Activated naive CD8-positive, alpha-beta T cell treated with anti-CD3 and anti-CD28 coated beads, Interleukin-2, amount 10 ng/mL, durations not matched to agents 7 days and 5 days (primary cell): ENCODE data around the gene NDUFV3. TPM values are rescaled to one million over a fixed set of nuclear protein-coding genes. Genes with fewer than 3 reads are reported as not detected.
"Not testable (repeated sequence)": the region's sequence is repeated elsewhere in the genome, so short reads cannot be mapped to it uniquely, and the experiment has no call there.

Experiments
- ATAC-seq: fragments of 150-1000 bp; cut with Tn5 transposase; one replicate; pipeline ENCODE4 v1.10.0; 2021; ENCODE audit warnings: low read depth, moderate library complexity
- POLR2A ChIA-PET: fragments of 350-600 bp; sonication (Branson Sonifier 250); formaldehyde crosslinking; loops from one replicate; lab custom pipeline; 2021; ENCODE audit warnings: antibody characterized with exemption; lab: Charles Lee
- DNase-seq: peaks from one replicate; pipeline ENCODE4 v3.0.0; 2021
- H3K27ac Mint-ChIP-seq: one replicate; pipeline ENCODE4 v1.8.0; 2022; ENCODE audit warnings: mild to moderate bottlenecking, mixed read lengths
- H3K27me3 Mint-ChIP-seq: one replicate; pipeline ENCODE4 v1.8.0; 2022; ENCODE audit warnings: mild to moderate bottlenecking, moderate library complexity, mixed read lengths
- H3K36me3 Mint-ChIP-seq: one replicate; pipeline ENCODE4 v1.8.0; 2021; ENCODE audit warnings: mild to moderate bottlenecking, mixed read lengths
- H3K4me1 Mint-ChIP-seq: one replicate; pipeline ENCODE4 v1.8.0; 2021; ENCODE audit warnings: mixed read lengths
- H3K4me3 Mint-ChIP-seq: one replicate; pipeline ENCODE4 v1.8.0; 2022; ENCODE audit warnings: mild to moderate bottlenecking, moderate library complexity, mixed read lengths
- H3K9me3 Mint-ChIP-seq: one replicate; pipeline ENCODE4 v1.8.0; 2021; ENCODE audit warnings: mixed read lengths
- total RNA-seq, 2 experiments: library from RNA; stranded (reverse); gene quantifications; one replicate each; pipeline ENCODE4 v1.2.3, GENCODE V29; 2021

NDUFV3 gene
- total RNA-seq, 2 experiments from 2014 or later: 27.1 to 30.5 TPM

- Mint-ChIP-seq H3K27ac (peak overlapping the region; percentile 92), H3K4me1 (peaks cover 17% of the 10 kb centered on the region), H3K9me3 (no peaks in the 10 kb centered on the region), H3K36me3 (no peaks in the 10 kb centered on the region), H3K4me3 (peak overlapping the region; percentile 78), H3K27me3 (no peaks in the 10 kb centered on the region)
- POLR2A ChIA-PET: no interaction called here
- no peak for DNase-seq
- no peak for ATAC-seq
These were observed 31.3 kb downstream of the NDUFV3 start for GRCh38 chr21:42924433-42924751.

- Mint-ChIP-seq H3K27me3 (no peaks in the 10 kb centered on the region), H3K27ac (peak within 1 kb of the TSS; percentile 92), H3K4me3 (peak within 1 kb of the TSS; percentile 78), H3K4me1 (peaks cover 17% of the 10 kb centered on the region), H3K9me3 (no peaks in the 10 kb centered on the region), H3K36me3 (no peaks in the 10 kb centered on the region)
- ATAC-seq (no peak), DNase-seq (no peak)
- POLR2A ChIA-PET: no interaction called here
These were observed 32.2 kb downstream of the NDUFV3 start, which contains the start of gene ERVH48-1 for GRCh38 chr21:42925114-42925926. TSS of gene ERVH48-1 (minus strand) at chr21:42925630. CDS start at chr21:42919006, 6,624 bp downstream.

- not testable (repeated sequence) for H3K27me3 Mint-ChIP-seq, H3K36me3 Mint-ChIP-seq, H3K27ac Mint-ChIP-seq, DNase-seq, H3K4me3 Mint-ChIP-seq, H3K9me3 Mint-ChIP-seq, ATAC-seq
- H3K4me1 Mint-ChIP-seq: peaks cover 17% of the 10 kb centered on the region
- POLR2A ChIA-PET: interaction anchor here (0.6 kb wide), 1 partner anchor 61 kb away, joined by 3 read pairs; no protein-coding TSS in a partner anchor
These were observed 34.5 kb downstream of the NDUFV3 start for GRCh38 chr21:42927474-42928200.

- H3K36me3 Mint-ChIP-seq: no peaks in the 10 kb centered on the region
- H3K27ac Mint-ChIP-seq: no peak overlapping the region
- POLR2A ChIA-PET: interaction anchor here (1.6 kb wide), 1 partner anchor 36 kb away, joined by 3 read pairs; the partner anchor contains the start of gene NDUFV3
- H3K4me3 Mint-ChIP-seq: no peak overlapping the region
- no peak for DNase-seq
- H3K9me3 Mint-ChIP-seq: no peaks in the 10 kb centered on the region
- H3K27me3 Mint-ChIP-seq: no peaks in the 10 kb centered on the region
- no peak for ATAC-seq
- H3K4me1 Mint-ChIP-seq: peaks cover 8% of the 10 kb centered on the region
These were observed 36.9 kb downstream of the NDUFV3 start for GRCh38 chr21:42929969-42930368.

GRCh38 chr21:42931560-42932235 is 38.6 kb downstream of the NDUFV3 start:
- no peak overlapping the region for H3K4me3 Mint-ChIP-seq
- POLR2A ChIA-PET: no interaction called here
- DNase-seq (no peak), ATAC-seq (no peak)
- no peaks in the 10 kb centered on the region for H3K27me3 Mint-ChIP-seq
- H3K4me1 Mint-ChIP-seq: peaks cover 5% of the 10 kb centered on the region
- no peaks in the 10 kb centered on the region for H3K9me3 Mint-ChIP-seq
- no peaks in the 10 kb centered on the region for H3K36me3 Mint-ChIP-seq
- no peak overlapping the region for H3K27ac Mint-ChIP-seq

- H3K4me1 Mint-ChIP-seq, POLR2A ChIA-PET, H3K36me3 Mint-ChIP-seq, H3K27ac Mint-ChIP-seq, H3K4me3 Mint-ChIP-seq, H3K9me3 Mint-ChIP-seq, ATAC-seq, H3K27me3 Mint-ChIP-seq, DNase-seq: not testable (repeated sequence)
These were observed 39.4 kb downstream of the NDUFV3 start for GRCh38 chr21:42932378-42933136.

- H3K27me3 Mint-ChIP-seq, H3K4me1 Mint-ChIP-seq, H3K36me3 Mint-ChIP-seq, H3K27ac Mint-ChIP-seq, H3K9me3 Mint-ChIP-seq, ATAC-seq, H3K4me3 Mint-ChIP-seq, POLR2A ChIA-PET, DNase-seq: not testable (repeated sequence)
These were observed 40.2 kb downstream of the NDUFV3 start for GRCh38 chr21:42933137-42933970.

GRCh38 chr21:42933973-42934372 is 40.9 kb downstream of the NDUFV3 start:
- H3K4me1 Mint-ChIP-seq, ATAC-seq, H3K9me3 Mint-ChIP-seq, DNase-seq, H3K4me3 Mint-ChIP-seq, H3K27ac Mint-ChIP-seq, H3K36me3 Mint-ChIP-seq, H3K27me3 Mint-ChIP-seq, POLR2A ChIA-PET: not testable (repeated sequence)

GRCh38 chr21:42936360-42936759 is 43.3 kb downstream of the NDUFV3 start:
- POLR2A ChIA-PET, H3K4me3 Mint-ChIP-seq, H3K27ac Mint-ChIP-seq, ATAC-seq, H3K27me3 Mint-ChIP-seq, DNase-seq, H3K4me1 Mint-ChIP-seq, H3K36me3 Mint-ChIP-seq, H3K9me3 Mint-ChIP-seq: not testable (repeated sequence)

- H3K27ac Mint-ChIP-seq, DNase-seq, H3K4me1 Mint-ChIP-seq, H3K4me3 Mint-ChIP-seq, H3K9me3 Mint-ChIP-seq, H3K27me3 Mint-ChIP-seq, H3K36me3 Mint-ChIP-seq, ATAC-seq, POLR2A ChIA-PET: not testable (repeated sequence)
These were observed 44.2 kb downstream of the NDUFV3 start for GRCh38 chr21:42937034-42937940.

- no peaks in the 10 kb centered on the region for H3K27me3 Mint-ChIP-seq
- no peak for ATAC-seq
- POLR2A ChIA-PET: no interaction called here
- no peaks in the 10 kb centered on the region for H3K9me3 Mint-ChIP-seq
- H3K36me3 Mint-ChIP-seq: no peaks in the 10 kb centered on the region
- H3K4me3 Mint-ChIP-seq: no peak overlapping the region
- peaks cover 1% of the 10 kb centered on the region for H3K4me1 Mint-ChIP-seq
- H3K27ac Mint-ChIP-seq: no peak overlapping the region
- no peak for DNase-seq
These were observed 45.0 kb downstream of the NDUFV3 start for GRCh38 chr21:42937960-42938605.
